ENCODE measurements around the gene PEX16.

DNA sequence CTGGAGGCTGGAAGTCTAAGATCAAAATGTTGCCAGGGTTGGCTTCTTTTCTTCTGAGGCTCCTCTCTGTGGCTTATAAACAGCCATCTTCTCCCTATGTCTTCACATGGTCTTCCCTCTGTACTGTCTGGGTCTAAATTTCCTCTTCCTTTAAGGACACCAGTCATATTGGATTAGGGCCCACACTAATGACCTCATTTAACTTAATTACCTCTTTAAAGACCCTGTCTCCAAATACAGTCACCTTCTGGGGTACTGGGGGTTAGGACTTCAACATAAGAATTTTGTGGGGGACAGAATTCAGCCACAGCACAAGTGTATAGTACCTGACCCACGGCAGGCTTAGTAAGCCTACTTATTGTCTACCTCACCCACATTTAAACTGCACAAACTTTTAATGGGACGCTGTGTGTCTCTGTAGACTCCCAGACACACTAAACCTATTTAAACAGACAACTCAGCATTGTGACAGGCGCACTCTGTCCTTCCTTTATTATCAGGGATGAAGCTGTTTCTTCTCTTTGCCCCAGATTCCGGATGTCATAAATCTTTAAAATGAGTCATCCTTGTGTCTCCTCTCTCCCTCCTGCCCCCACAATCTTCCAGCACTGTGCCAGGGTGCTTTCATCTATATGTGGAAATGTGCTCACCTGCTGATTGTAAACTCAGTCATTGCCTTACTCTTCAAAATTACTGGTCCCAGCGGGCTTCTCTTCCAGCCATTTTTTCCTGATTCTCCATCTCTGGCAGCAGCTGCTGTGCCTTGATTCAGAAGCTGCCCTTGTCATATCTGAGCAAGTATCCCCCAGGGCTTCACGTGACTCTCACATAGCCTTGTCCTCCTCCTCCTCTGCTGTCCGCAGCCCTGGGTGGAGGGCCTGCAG, 37.6 kb downstream of the PEX16 start:
- TF ChIP-seq, protein P1, sequence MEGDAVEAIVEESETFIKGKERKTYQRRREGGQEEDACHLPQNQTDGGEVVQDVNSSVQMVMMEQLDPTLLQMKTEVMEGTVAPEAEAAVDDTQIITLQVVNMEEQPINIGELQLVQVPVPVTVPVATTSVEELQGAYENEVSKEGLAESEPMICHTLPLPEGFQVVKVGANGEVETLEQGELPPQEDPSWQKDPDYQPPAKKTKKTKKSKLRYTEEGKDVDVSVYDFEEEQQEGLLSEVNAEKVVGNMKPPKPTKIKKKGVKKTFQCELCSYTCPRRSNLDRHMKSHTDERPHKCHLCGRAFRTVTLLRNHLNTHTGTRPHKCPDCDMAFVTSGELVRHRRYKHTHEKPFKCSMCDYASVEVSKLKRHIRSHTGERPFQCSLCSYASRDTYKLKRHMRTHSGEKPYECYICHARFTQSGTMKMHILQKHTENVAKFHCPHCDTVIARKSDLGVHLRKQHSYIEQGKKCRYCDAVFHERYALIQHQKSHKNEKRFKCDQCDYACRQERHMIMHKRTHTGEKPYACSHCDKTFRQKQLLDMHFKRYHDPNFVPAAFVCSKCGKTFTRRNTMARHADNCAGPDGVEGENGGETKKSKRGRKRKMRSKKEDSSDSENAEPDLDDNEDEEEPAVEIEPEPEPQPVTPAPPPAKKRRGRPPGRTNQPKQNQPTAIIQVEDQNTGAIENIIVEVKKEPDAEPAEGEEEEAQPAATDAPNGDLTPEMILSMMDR (IDR thresholded peaks at IDR 0.05) = no peak
- no peak for TF ChIP-seq POLR2A (IDR thresholded peaks at IDR 0.05)
